OCI-LY7 (cell line): ENCODE results near the gene RFT1. TPM values are rescaled to one million over a fixed set of nuclear protein-coding genes. Genes with fewer than 3 reads are reported as not detected.

ENCODE experiments used
- BruUV-seq: library from RNA; stranded (reverse); fragments of 400-500 nt; replicated peaks from 2 replicates; lab custom pipeline; 2021; lab: Mats Ljungman, UMichigan
- CTCF ChIA-PET: fragments of 300-600 bp; sonication (Branson Sonifier 250); formaldehyde crosslinking; loops from one replicate; lab custom pipeline; 2022; ENCODE audit warnings: antibody characterized with exemption; ENCODE audit not compliant: unreplicated experiment; lab: Charles Lee
- POLR2A ChIA-PET: fragments of 300-600 bp; sonication (Branson Sonifier 250); formaldehyde crosslinking; loops from one replicate; lab custom pipeline; 2022; ENCODE audit warnings: antibody characterized with exemption; lab: Charles Lee
- DNase-seq: peaks from one replicate; pipeline ENCODE4 v3.0.0-alpha.2; 2015; ENCODE audit warnings: low spot score
- H2AFZ ChIP-seq: fragments of 200-600 bp; sonication (generic), shearing (Covaris generic); 2 replicates; pipeline ENCODE4 v1.6.1; 2014; ENCODE audit warnings: mild to moderate bottlenecking, antibody characterized with exemption, low read length, moderate library complexity
- H3K27ac ChIP-seq: fragments of 200-600 bp; sonication (generic); 2 replicates; pipeline ENCODE4 v1.5.1; 2014; ENCODE audit warnings: mixed run types, low read depth, mild to moderate bottlenecking, moderate library complexity, low read length, inconsistent platforms; ENCODE audit not compliant: poor library complexity, severe bottlenecking
- H3K36me3 ChIP-seq: fragments of 200-600 bp; sonication (generic); 2 replicates; pipeline ENCODE4 v1.6.1; 2014; ENCODE audit warnings: mild to moderate bottlenecking, antibody characterized with exemption, low read length, moderate library complexity, mixed read lengths; ENCODE audit not compliant: insufficient read depth
- H3K4me1 ChIP-seq: fragments of 200-600 bp; sonication (generic); 2 replicates; pipeline ENCODE4 v1.5.1; 2014; ENCODE audit warnings: mild to moderate bottlenecking, low read length; ENCODE audit not compliant: insufficient read depth, poor library complexity, severe bottlenecking
- H3K4me2 ChIP-seq: fragments of 200-600 bp; sonication (generic); 2 replicates; pipeline ENCODE4 v1.6.1; 2014; ENCODE audit warnings: mild to moderate bottlenecking, low read length
- H3K4me3 ChIP-seq: fragments of 200-600 bp; sonication (generic); 2 replicates; pipeline ENCODE4 v1.5.1; 2014; ENCODE audit warnings: mild to moderate bottlenecking, low read depth, low read length; ENCODE audit not compliant: poor library complexity, severe bottlenecking
- H3K79me2 ChIP-seq: fragments of 200-600 bp; sonication (generic); 2 replicates; pipeline ENCODE4 v1.6.1; 2016; ENCODE audit warnings: low read depth, mild to moderate bottlenecking, low read length, moderate library complexity, mixed read lengths; ENCODE audit not compliant: insufficient read depth
- H3K9me2 ChIP-seq: fragments of 200-600 bp; sonication (generic); 2 replicates; pipeline ENCODE4 v1.6.1; 2016; ENCODE audit warnings: mild to moderate bottlenecking, low read length, mixed read lengths; ENCODE audit not compliant: insufficient read depth
- H3K9me3 ChIP-seq: fragments of 200-600 bp; sonication (generic); 2 replicates; pipeline ENCODE4 v1.6.1; 2014; ENCODE audit warnings: mild to moderate bottlenecking, mixed run types, low read length, mixed read lengths
- H4K20me1 ChIP-seq: fragments of 200-600 bp; sonication (generic); 2 replicates; pipeline ENCODE4 v1.6.1; 2014; ENCODE audit warnings: mild to moderate bottlenecking, antibody characterized with exemption, low read length, moderate library complexity, mixed read lengths; ENCODE audit not compliant: insufficient read depth
- CTCF ChIP-seq: fragments of 200-600 bp; sonication (generic); conservative IDR thresholded peaks from 2 replicates; pipeline ENCODE4 v1.5.1; 2014; ENCODE audit warnings: mild to moderate bottlenecking, antibody characterized with exemption, low read length, moderate library complexity, mixed read lengths
- EZH2phosphoT487 ChIP-seq: fragments of 200-600 bp; sonication (generic); IDR thresholded peaks from 2 replicates; pipeline ENCODE4 v1.6.1; 2018; ENCODE audit warnings: low read depth, borderline replicate concordance, mild to moderate bottlenecking, mixed run types, antibody characterized with exemption, low read length, moderate library complexity, mixed read lengths
- intact Hi-C: fragments of 100-400 bp; cut with micrococcal nuclease; formaldehyde crosslinking; loops from one replicate; pipeline ENCODE4 v1.10.0; 2022; ENCODE audit not compliant: unreplicated experiment
- total RNA-seq, 2 experiments: library from RNA; depleted of rRNA in 1 of 2; stranded (reverse); fragments of >200 nt in 1 of 2; shearing (Covaris generic) in 1 of 2; gene quantifications; 2 replicates each; pipeline ENCODE4 v1.2.3, GENCODE V29; 2014 to 2022

RFT1 gene
- total RNA-seq, 2 experiments from 2014 or later = 9.9 to 34.7 TPM

GRCh38 chr3:53089511-53089910 lies 40.7 kb downstream of the RFT1 start:
- no peak overlapping the region for H3K4me3 ChIP-seq
- no peaks in the 10 kb centered on the region for H3K9me3 ChIP-seq
- no peak for TF ChIP-seq EZH2phosphoT487
- DNase-seq = no peak
- POLR2A ChIA-PET = interaction anchor here (0.6 kb wide), 1 partner anchor 116 kb away, joined by 5 read pairs; no protein-coding TSS in a partner anchor
- no peaks in the 10 kb centered on the region for H3K9me2 ChIP-seq
- H2AFZ ChIP-seq = no peak overlapping the region
- H3K79me2 ChIP-seq = no peaks in the 10 kb centered on the region
- peaks cover 49% of the 10 kb centered on the region; the same call in 1 of the 2 replicates for H3K36me3 ChIP-seq
- no peaks in the 10 kb centered on the region for H4K20me1 ChIP-seq
- H3K4me2 ChIP-seq = no peak overlapping the region
- intact Hi-C loops = no loop called here
- CTCF ChIA-PET = no interaction called here
- no TSS peak for BruUV-seq
- H3K27ac ChIP-seq = no peak overlapping the region
- no peaks in the 10 kb centered on the region for H3K4me1 ChIP-seq

- H3K4me1 ChIP-seq = no peaks in the 10 kb centered on the region
- no peaks in the 10 kb centered on the region for H3K9me2 ChIP-seq
- H3K36me3 ChIP-seq = peaks cover 14% of the 10 kb centered on the region; the same call in 1 of the 2 replicates
- H4K20me1 ChIP-seq = no peaks in the 10 kb centered on the region
- H3K9me3 ChIP-seq = no peaks in the 10 kb centered on the region
- H3K27ac ChIP-seq = no peak overlapping the region
- no peak overlapping the region for H3K4me3 ChIP-seq
- DNase-seq = no peak
- H3K79me2 ChIP-seq = no peaks in the 10 kb centered on the region
- H2AFZ ChIP-seq = no peak overlapping the region
- BruUV-seq = no TSS peak
- intact Hi-C loops = no loop called here
- H3K4me2 ChIP-seq = no peak overlapping the region
- TF ChIP-seq CTCF = no peak
- no peak for TF ChIP-seq EZH2phosphoT487
- CTCF ChIA-PET = no interaction called here
- POLR2A ChIA-PET = no interaction called here
Observed at GRCh38 chr3:53085476-53085875, 44.8 kb downstream of the RFT1 start.

GRCh38 chr3:53084310-53085001 lies 45.8 kb downstream of the RFT1 start:
- Histone ChIP-seq H3K36me3 (peaks cover 4% of the 10 kb centered on the region; the same call in 1 of the 2 replicates), H3K9me3 (no peaks in the 10 kb centered on the region), H4K20me1 (no peaks in the 10 kb centered on the region), H3K27ac (no peak overlapping the region), H2AFZ (no peak overlapping the region), H3K4me3 (no peak overlapping the region), H3K79me2 (no peaks in the 10 kb centered on the region), H3K4me1 (no peaks in the 10 kb centered on the region), H3K4me2 (no peak overlapping the region), H3K9me2 (no peaks in the 10 kb centered on the region)
- no peak for DNase-seq
- TF ChIP-seq CTCF (no peak), EZH2phosphoT487 (no peak)
- POLR2A ChIA-PET = interaction anchor here (0.7 to 1.2 kb wide), 2 partner anchors 176 to 612 kb away, joined by 4 to 8 read pairs; no protein-coding TSS in a partner anchor
- no TSS peak for BruUV-seq
- CTCF ChIA-PET = no interaction called here
- intact Hi-C loops = no loop called here
